Measurements from ENCODE around the gene EIF4G2. TPM values are rescaled to one million over a fixed set of nuclear protein-coding genes. Genes with fewer than 3 reads are reported as not detected.

Gene EIF4G2
- total RNA-seq, 1 donor from 2014 or later = 528 TPM

- H3K4me3 ChIP-seq (ENCODE audit: low read depth, low read length) = no peak overlapping the region
- no peak for DNase-seq (ENCODE audit: low read depth)
- no peak for TF ChIP-seq CTCF (conservative IDR thresholded peaks at IDR 0.05; ENCODE audit: low read depth, low read length)
These were observed 24.2 kb downstream of the EIF4G2 start for GRCh38 chr11:10784232-10785145.

GRCh38 chr11:10780040-10780439 lies 28.7 kb downstream of the EIF4G2 start:
- no peak for DNase-seq (ENCODE audit: low read depth)
- TF ChIP-seq CTCF (conservative IDR thresholded peaks at IDR 0.05; ENCODE audit: low read depth, low read length) = no peak
- H3K4me3 ChIP-seq (ENCODE audit: low read depth, low read length) = no peak overlapping the region

GRCh38 chr11:10779086-10779485 lies 29.6 kb downstream of the EIF4G2 start:
- H3K4me3 ChIP-seq (ENCODE audit: low read depth, low read length) = no peak overlapping the region
- TF ChIP-seq CTCF (conservative IDR thresholded peaks at IDR 0.05; ENCODE audit: low read depth, low read length) = no peak
- DNase-seq (ENCODE audit: low read depth) = no peak

DNA sequence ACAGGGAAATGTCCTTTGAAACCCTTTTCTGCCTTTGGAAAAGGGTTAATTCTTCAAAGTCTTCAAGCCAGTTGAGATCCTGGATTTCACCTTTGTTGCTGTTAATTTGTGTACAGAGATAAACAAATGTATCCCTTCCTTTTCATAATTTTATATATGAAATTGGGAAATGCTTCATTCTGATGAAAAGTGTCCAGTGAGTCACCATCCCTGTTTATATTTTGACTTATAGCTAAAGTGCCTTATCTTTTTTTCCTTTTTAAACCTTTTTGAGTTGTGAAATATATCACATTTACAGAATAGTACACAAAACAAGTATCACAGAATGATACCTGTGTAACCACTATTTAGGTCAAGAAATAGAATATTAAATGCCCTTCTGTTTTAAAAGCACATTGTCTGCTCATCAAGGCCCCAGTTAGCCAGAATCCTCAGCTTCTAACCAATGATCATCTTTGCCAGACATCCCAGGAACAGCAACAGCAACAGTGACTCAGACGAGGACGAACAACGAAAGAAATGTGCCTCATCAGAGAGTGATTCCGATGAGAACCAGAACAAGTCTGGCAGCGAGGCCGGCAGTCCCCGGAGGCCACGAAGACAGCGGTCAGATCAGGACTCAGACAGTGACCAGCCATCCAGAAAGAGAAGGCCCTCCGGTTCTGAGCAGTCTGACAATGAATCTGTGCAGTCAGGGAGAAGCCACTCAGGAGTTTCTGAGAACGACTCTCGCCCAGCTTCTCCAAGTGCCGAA lies 30.3 kb downstream of the EIF4G2 start:
- no peak overlapping the region for H3K4me3 ChIP-seq (ENCODE audit: low read depth, low read length)
- no peak for DNase-seq (ENCODE audit: low read depth)
- no peak for TF ChIP-seq CTCF (conservative IDR thresholded peaks at IDR 0.05; ENCODE audit: low read depth, low read length)

DNA sequence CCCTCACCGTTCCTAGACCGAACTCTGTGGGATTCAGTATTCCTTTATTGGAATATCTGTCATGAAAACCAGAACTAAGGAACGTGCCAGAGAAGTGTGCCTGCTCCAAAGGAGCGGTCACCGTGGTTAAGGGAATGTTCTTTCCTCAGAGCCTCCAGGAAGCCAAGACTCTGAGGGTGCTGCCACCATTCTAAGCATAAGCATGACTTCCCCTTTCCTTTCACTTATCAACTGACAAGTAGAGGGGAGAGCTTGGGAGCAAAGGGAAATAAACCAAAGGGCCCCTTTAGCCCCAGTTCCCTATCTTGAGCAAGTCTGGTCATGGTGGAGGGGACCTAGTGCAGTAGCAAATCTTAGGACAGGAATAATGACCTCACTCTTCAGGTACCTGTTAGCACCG lies 30.9 kb downstream of the EIF4G2 start:
- no peak for TF ChIP-seq CTCF (conservative IDR thresholded peaks at IDR 0.05; ENCODE audit: low read depth, low read length)
- DNase-seq (ENCODE audit: low read depth) = no peak
- H3K4me3 ChIP-seq (ENCODE audit: low read depth, low read length) = no peak overlapping the region

- H3K4me3 ChIP-seq (ENCODE audit: low read depth, low read length) = no peak overlapping the region
- TF ChIP-seq CTCF (conservative IDR thresholded peaks at IDR 0.05; ENCODE audit: low read depth, low read length) = no peak
- no peak for DNase-seq (ENCODE audit: low read depth)
These were observed 31.3 kb downstream of the EIF4G2 start for GRCh38 chr11:10777393-10777793.

Data from epithelial cell of proximal tubule (primary cell).